ENCODE results near the gene ATRAID. TPM values are rescaled to one million over a fixed set of nuclear protein-coding genes. Genes with fewer than 3 reads are reported as not detected.

Gene ATRAID
- total RNA-seq, 1 donor from 2014 or later = 79.0 TPM

GRCh38 chr2:27211241-27211942 is 449 bp upstream of the ATRAID start:
- H3K4me1 Mint-ChIP-seq (ENCODE audit: low read depth) = peaks cover 27% of the 10 kb centered on the region
- no peaks in the 10 kb centered on the region for H3K27me3 Mint-ChIP-seq (ENCODE audit: low read depth)
- peaks cover 11% of the 10 kb centered on the region for H3K36me3 Mint-ChIP-seq (ENCODE audit: low read depth)
- peak overlapping the region; percentile 96 for H3K4me3 Mint-ChIP-seq (ENCODE audit: unreplicated experiment)
- no peak for DNase-seq (ENCODE audit: low spot score)
- no peak for TF ChIP-seq CTCF (IDR thresholded peaks at IDR 0.05)
- no peaks in the 10 kb centered on the region for H3K9me3 Mint-ChIP-seq (ENCODE audit: low read depth)
- H3K27ac Mint-ChIP-seq (ENCODE audit: unreplicated experiment) = peak overlapping the region; percentile 85

DNA sequence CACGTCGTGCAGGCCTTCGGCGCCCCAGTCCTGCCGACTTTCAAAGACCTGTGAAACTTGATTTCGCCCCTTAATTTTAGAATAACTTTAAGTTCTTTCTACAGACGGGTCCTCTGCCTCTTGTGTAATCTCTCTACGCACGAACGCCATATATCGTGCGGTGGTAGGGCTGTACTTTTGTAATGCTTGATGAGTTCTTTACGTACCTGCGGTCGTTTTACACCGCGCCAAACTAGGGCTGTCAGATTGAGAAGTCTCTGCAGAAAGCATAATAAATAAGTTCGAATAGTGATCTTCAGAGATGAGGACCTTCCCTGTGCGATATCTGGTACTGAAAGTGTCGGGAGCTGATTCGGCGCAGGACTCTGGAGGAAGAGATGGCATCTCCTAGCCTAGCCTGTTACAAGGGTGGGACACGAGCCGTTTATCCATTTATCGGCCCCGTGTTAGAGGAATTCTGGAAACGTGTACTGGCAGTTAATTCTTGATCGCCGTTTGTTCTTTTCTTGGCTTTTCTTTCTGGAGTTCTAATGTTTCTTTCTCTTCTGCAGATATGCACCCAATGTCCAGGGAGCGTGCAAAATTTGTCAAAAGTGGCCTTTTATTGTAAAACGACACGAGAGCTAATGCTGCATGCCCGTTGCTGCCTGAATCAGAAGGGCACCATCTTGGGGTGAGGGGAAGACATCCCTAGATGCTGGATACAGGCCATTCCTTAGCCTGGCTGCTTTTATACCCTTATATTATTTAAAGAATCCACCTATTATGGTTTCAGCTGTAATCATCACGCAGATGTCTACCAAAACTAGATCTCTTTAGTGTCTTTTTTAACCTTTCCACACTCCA is 1.0 kb downstream of the ATRAID start:
- H3K36me3 Mint-ChIP-seq (ENCODE audit: low read depth) = peaks cover 3% of the 10 kb centered on the region

GRCh38 chr2:27214941-27215340 is 3.1 kb downstream of the ATRAID start:
- H3K27me3 Mint-ChIP-seq (ENCODE audit: low read depth) = no peaks in the 10 kb centered on the region
- TF ChIP-seq CTCF (IDR thresholded peaks at IDR 0.05) = no peak
- DNase-seq (ENCODE audit: low spot score) = no peak
- H3K27ac Mint-ChIP-seq (ENCODE audit: unreplicated experiment) = no peak overlapping the region
- H3K36me3 Mint-ChIP-seq (ENCODE audit: low read depth) = peaks cover 4% of the 10 kb centered on the region
- H3K4me3 Mint-ChIP-seq (ENCODE audit: unreplicated experiment) = no peak overlapping the region
- no peaks in the 10 kb centered on the region for H3K9me3 Mint-ChIP-seq (ENCODE audit: low read depth)
- peaks cover 41% of the 10 kb centered on the region for H3K4me1 Mint-ChIP-seq (ENCODE audit: low read depth)

More for the DNA sequence above, 1.0 kb downstream of the ATRAID start:
- peak; percentile 1 for TF ChIP-seq CTCF (IDR thresholded peaks at IDR 0.05)
- Mint-ChIP-seq H3K4me1 (ENCODE audit: low read depth) (peaks cover 38% of the 10 kb centered on the region), H3K9me3 (ENCODE audit: low read depth) (no peaks in the 10 kb centered on the region), H3K4me3 (ENCODE audit: unreplicated experiment) (peak overlapping the region; percentile 96), H3K27me3 (ENCODE audit: low read depth) (no peaks in the 10 kb centered on the region), H3K27ac (ENCODE audit: unreplicated experiment) (peak overlapping the region; percentile 100)
- peak; percentile 15 for DNase-seq (ENCODE audit: low spot score)

DNA sequence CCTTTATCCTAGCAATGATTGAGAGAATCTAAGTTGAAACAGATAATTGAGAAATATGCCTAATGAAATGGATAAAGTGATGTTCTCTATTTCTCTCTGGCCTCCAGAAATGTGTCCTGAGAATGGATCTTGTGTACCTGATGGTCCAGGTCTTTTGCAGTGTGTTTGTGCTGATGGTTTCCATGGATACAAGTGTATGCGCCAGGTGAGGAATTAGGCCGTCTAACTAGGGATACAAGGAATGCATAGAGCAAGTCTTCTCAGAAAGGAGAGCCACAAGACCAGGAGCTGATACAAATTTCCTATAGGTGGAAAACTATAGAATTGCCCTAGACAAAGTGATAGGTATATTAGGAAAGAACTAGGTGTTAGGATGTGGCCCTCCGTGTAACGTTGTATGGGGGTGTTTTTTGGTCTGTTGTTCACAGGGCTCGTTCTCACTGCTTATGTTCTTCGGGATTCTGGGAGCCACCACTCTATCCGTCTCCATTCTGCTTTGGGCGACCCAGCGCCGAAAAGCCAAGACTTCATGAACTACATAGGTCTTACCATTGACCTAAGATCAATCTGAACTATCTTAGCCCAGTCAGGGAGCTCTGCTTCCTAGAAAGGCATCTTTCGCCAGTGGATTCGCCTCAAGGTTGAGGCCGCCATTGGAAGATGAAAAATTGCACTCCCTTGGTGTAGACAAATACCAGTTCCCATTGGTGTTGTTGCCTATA is 4.7 kb downstream of the ATRAID start:
- H3K36me3 Mint-ChIP-seq (ENCODE audit: low read depth) = peaks cover 9% of the 10 kb centered on the region
- peak overlapping the region; percentile 97 for H3K4me3 Mint-ChIP-seq (ENCODE audit: unreplicated experiment)
- H3K4me1 Mint-ChIP-seq (ENCODE audit: low read depth) = peaks cover 34% of the 10 kb centered on the region
- no peaks in the 10 kb centered on the region for H3K9me3 Mint-ChIP-seq (ENCODE audit: low read depth)
- H3K27me3 Mint-ChIP-seq (ENCODE audit: low read depth) = no peaks in the 10 kb centered on the region
- no peak for TF ChIP-seq CTCF (IDR thresholded peaks at IDR 0.05)
- H3K27ac Mint-ChIP-seq (ENCODE audit: unreplicated experiment) = peak overlapping the region; percentile 92
- peak; percentile 47 for DNase-seq (ENCODE audit: low spot score)

Measured in chondrocyte (in vitro differentiated cells).